GDM1 (cell line): Measurements from ENCODE around the gene BLM.
A peak's percentile ranks its signal among the peaks of the same experiment; 100 is the strongest.

Experiments used
- DNase-seq: peaks from one replicate; lab custom pipeline; 2025; lab: John Stamatoyannopoulos, UW

BLM gene

GRCh38 chr15:90789462-90789861, 72.3 kb downstream of the BLM start:
- DNase-seq = no peak

DNA sequence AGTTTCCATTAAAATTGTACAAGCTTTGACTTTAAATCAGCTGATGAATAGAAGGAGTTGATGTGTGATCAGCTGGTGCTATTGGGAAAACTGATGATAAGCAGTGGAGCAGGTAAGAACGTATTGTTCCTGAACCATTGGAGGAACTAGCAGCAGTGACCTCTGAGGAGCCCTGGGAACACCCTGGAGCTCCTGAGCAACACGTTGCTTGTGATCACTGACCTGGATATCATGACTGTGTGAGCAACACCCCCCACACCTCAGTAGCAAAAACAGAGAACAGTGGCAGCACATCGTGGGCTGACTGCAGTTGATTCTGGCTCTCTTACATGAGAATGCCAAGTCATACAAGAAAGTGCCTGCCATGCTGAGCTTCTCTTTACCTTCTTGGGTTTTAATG, 72.9 kb downstream of the BLM start:
- DNase-seq = no peak

- no peak for DNase-seq
These were observed 73.4 kb downstream of the BLM start for GRCh38 chr15:90790561-90790960.

DNA sequence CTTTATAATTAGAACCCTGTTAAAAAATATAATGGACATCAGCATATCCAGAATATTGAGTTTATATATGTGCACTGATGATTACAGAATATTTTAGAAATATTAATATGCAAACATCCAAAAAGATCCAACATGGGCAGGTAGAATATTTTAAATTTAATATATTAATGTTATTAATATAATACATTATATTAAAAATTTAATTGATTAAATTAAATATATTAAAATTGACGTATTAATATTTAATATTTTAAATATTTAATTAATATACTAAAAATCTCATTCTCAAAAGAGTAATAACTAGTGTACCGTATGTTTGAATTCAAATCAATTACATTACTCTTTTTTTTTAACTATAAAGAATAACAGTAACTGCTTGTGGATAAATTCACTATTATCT, 77.4 kb downstream of the BLM start:
- no peak for DNase-seq

DNA sequence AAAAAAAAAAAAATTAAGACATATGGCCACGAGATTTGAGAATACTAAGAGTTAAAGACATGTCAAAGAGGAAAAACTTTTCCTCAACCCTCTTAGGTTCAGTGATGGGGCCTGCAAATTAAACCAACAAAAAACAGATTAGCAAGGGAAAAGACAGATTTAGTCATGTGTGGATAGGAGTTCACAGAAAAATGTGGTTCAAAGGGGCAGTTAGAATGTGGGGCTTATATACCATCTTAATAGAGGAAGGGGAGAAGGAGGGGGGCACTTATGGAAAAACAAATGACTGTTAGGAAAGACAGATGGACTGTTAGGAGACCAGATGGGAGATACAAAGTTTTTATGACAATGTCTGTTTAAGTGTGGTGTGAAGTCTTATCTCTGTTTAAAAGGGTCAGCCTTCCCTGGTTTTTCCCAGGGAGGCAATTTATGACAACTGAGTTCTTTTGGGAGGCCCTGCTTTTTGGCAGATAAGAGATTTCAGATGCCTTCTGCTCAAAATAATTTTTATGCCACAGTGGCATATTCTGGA, 82.6 kb downstream of the BLM start:
- no peak for DNase-seq

- DNase-seq = no peak
These were observed 84.7 kb downstream of the BLM start for GRCh38 chr15:90801803-90802202.

- no peak for DNase-seq
These were observed 90.1 kb downstream of the BLM start for GRCh38 chr15:90807074-90807785.

GRCh38 chr15:90807786-90808086, 90.6 kb downstream of the BLM start:
- no peak for DNase-seq

DNA sequence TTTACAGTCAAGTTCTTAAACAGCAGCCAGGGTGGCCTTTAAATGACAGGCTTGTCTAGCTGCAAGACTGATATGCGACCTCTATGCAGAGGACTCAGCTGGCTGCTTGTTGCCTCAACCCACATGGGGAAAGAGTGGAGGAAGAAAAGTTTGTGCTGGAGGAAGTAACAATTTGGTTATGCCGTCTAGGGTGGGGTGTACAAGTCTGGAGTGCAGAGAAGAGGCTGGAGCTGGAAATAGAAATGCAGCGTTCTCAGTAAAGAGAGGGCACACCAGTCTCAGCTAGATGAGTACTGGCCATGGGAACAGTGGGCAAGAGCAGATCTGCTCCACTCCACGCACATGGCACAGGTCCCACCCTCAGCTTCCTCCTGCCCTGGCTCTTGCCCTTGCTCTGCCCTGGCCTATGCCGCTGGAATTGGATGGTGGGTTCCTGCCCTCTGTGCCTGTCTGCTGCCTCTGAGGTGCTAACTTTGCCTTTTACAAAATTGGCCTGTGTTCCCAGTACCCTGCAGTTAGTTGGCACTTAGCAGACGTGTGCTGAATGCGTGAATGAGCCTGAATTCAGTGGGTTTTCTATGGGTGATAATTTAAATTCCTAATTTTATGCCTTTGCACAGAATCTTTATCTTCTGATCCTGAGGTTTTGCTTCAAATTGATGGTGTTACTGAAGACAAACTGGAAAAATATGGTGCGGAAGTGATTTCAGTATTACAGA, 91.5 kb downstream of the BLM start:
- DNase-seq = no peak

DNA sequence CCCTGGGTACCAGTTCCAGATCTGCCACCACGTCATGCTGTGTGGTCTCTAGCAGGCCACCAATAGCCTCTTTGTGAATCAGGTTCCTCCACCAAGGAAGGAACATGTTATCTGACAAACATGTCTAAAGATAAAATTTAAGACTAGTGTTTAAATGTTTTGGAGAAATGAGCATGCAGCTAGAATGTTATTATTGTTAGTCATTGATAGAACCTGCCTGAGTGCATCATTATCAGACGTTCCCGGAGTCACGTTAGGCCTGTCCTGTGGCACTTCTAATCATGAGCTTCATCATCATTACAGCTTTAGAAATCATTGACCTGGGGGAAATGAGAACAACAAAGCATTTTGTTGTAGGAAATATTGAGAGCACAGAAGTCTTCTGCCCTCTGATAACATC, 92.4 kb downstream of the BLM start:
- no peak for DNase-seq

DNA sequence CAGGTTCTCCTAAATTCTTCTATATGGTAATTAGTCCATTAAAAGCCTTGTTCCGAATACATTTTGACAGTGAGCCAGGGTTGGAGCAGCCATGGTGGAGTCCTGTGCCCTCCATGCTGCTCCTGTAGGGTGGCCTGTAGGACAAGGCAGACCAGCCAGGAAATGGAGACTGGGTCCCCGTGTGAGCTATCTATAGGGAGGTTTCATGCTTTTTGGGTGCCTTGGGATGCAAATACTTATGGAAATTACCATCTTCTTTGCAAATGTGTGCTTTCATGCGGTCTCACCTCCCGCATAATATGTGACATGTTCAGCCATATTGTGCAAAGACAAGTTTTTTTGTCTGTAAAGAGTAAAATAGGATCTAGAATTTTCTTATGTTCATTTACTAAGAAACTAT, 93.2 kb downstream of the BLM start:
- no peak for DNase-seq

GRCh38 chr15:90812171-90812957, 95.2 kb downstream of the BLM start:
- no peak for DNase-seq

DNA sequence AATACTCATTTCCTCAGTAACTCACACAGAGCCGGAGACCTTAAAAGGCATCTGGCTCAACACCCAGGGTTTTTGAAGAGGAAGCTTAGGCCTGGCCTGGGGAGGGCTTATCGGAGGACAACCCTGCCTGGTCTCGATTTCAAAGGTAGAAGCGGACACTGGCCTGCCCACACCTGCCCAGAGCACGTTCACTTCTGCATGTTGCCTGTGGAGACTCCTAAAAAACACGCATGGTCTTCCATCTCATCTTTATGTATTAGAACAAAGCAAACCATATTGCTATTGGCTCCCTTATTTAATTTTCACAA, 95.8 kb downstream of the BLM start:
- no peak for DNase-seq

DNA sequence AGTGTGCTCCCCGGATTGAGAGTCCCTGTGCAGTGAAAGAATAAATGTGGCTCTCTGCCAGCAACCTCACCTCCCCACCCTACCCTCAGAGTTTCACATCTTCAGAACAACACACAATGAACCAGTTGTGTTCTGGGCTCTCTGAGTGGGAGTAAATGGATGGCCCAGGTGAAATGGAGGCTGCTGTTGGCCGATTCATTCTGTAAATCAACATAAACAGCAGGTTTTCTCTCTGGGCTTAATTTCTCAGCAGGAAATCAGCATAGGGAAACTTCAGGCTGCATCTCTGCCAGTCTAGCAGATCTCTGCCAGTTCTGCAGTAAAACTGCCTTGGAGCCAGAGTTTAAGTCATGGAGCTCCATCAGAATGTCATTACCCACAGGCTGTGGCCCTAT, 96.6 kb downstream of the BLM start:
- no peak for DNase-seq

DNA sequence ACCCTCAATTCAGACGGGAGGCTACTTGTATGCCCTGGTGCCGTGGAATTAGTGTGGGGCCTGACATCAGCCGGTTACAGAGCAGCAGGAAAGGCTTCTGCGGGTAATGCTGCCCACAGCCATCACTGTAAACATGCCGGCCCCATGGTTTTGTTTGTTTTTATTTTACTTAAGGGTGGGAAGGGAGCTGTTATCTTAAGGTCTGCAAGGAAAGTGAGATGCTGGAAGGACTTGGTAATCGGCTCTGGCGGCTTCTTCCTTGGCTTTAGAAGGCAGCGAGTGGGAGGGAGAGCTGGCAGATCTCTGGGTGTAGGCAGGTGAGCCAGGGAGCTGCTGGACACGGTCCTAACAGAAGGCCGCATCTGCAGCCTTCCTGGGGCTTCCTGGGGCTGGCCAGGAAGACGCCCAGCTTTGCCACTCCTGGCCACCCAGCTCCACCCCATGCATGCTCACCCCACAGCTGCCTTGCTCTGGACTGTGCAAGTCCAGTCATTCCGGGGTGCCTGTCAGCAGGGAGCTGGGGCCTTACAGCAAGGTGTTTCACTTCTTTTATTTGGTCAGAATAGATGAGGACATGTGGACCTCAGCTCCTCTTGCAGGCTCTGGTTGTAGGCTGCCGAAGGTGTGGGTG, 97.2 kb downstream of the BLM start:
- DNase-seq = no peak

GRCh38 chr15:90816401-90817116, 99.4 kb downstream of the BLM start:
- DNase-seq = no peak

DNA sequence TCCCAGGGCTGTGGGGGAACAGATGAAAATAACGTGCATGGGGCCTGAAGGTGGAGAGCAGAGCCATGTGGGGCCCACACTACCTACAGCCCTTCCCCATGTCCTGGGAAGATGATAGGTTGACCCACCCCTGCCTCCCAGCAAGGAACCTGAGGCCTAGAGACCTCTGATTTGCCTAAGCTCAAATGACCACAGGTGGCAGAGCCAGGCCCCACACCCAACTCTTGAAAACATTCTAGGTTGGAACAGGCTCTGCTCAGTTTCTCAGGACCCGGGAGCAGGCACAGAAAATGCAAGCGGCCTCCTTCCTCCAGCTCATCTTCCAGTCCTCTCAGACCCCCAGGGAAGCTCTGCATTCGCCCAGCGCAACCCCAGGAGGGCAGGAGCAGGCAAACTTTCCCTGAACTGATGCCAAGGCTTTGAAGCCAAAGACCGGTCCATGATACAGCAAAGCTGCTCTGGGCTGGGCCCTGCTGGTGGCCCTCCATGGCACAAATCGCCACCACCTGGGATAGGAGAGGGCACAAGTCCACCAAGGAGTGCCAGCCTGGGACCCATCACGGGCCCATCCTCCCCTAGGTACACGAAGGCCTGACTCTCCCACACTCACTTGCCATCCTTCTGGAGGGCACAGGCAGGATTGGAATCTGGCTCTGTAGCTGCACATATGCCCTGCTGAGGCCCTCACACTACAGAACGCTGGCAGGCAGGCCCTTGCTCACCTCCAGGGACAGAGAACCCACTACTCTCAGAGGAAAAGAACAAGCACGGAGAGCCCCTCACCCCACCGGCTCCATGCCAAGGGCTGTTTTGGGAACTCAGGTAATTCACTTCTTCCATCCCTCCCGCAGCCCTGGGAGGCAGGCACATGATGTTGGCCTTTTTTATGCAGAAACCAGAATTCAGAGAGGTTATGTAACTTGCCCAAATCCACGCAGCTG, 100.2 kb downstream of the BLM start:
- DNase-seq = no peak

- DNase-seq = peak; percentile 69
These were observed 101.4 kb downstream of the BLM start for GRCh38 chr15:90818251-90819210.

- no peak for DNase-seq
These were observed 102.2 kb downstream of the BLM start for GRCh38 chr15:90819390-90819789.

DNA sequence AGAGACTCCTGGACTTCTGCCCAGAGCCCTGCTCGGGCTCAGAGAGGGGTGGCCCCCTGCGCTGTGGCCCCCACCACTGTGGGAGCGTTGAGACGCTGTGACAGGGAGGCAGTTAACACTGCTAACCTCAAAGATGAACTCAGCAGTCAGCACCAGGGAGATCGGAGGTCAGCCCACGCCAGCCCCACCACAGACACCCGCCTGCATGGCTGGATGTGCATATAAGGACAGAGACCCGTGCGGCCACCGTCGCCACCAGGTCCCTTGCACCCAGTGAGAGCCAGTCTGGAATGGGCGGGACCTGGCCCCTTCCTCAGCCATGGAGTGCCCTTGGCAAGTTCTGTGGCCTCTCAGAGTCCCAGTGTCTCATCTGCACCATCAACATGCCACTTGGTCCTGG, 102.7 kb downstream of the BLM start:
- peak; percentile 26 for DNase-seq
